Measurements from ENCODE around the gene TFDP1. TPM values are rescaled to one million over a fixed set of nuclear protein-coding genes. Genes with fewer than 3 reads are reported as not detected.

Gene TFDP1
- polyA plus RNA-seq, 2 donors, result 24.2 to 50.3 TPM

DNA sequence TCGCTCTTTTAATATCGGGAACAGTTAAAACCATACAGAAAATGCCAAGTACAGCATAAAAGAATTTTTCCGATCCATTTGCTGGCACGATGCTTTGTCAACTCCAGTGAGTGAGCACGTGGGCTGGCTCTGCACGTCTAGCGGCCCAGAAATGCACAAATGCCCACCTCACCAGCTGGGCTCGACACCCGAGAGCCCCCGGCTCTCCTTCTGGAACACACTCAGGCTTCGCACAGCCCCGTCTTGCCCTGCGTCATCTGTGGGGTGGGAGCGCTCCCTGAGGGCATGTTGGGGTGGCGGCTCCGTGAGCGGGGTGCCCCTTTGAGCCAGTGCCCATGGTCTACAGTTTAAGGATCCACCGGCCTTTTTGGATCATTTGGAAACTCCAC lies 48.9 kb downstream of the TFDP1 start:
- H3K4me3 ChIP-seq (ENCODE audit: low read depth in 1 of 2, low read length in 2 of 2), result no peak overlapping the region
- peaks cover 24 to 72% of the 10 kb centered on the region in 2 donors for H3K36me3 ChIP-seq (ENCODE audit: control insufficient read depth in 2 of 2, insufficient read depth in 2 of 2, low read length in 1 of 2)
- H3K9me3 ChIP-seq (ENCODE audit: control insufficient read depth in 2 of 2, insufficient read depth in 1 of 2, low read depth in 1 of 2, low read length in 1 of 2), result no peaks in the 10 kb centered on the region
- H3K4me1 ChIP-seq (ENCODE audit: control insufficient read depth in 2 of 2, insufficient read depth in 2 of 2, low read length in 1 of 2), result no peaks in the 10 kb centered on the region
- H3K27ac ChIP-seq (ENCODE audit: low read depth in 2 of 2, low read length in 1 of 2), result no peak overlapping the region
- 96 to 97% methylated on average over 18 of the region's 18 CpGs for WGBS, 2 donors
- H3K27me3 ChIP-seq (ENCODE audit: control insufficient read depth in 1 of 2, insufficient read depth in 2 of 2, low read length in 2 of 2), result no peaks in the 10 kb centered on the region

DNA sequence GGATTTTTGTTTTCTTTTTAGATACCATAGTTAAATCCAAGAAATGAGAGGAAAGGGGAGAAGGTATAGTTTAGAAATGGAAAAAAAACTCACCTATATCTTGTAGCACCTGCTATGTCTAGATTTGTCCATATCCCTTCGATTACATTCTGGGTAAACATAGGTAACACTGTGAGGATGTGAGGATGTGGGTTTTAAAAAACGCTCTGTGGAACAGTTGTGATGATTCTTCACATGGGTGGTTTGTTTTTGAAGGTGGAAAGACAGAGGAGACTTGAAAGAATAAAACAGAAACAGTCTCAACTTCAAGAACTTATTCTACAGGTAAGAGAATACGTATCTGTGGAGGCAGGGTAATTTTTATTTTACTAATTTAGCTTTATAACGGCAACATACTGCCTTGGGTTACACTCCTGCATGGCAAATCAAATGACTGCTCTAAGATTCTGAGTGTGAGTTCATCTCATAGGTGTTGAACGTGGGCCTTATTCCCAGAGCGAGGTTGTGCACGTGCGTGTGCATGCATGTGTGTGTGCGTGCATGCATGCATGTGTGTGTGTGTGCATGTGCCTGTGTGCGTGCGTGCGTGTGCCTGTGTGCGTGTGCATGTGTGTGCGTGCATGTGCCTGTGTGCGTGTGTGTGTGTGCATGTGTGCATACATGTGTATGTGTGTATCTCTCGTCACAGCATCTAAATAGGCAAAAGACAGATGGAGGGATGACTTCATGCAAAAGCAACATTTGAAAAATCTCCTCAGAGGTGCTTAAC lies 49.9 kb downstream of the TFDP1 start:
- Histone ChIP-seq H3K4me1 (ENCODE audit: control insufficient read depth in 2 of 2, insufficient read depth in 2 of 2, low read length in 1 of 2) (no peaks in the 10 kb centered on the region), H3K9me3 (ENCODE audit: control insufficient read depth in 2 of 2, insufficient read depth in 1 of 2, low read depth in 1 of 2, low read length in 1 of 2) (no peaks in the 10 kb centered on the region), H3K27me3 (ENCODE audit: control insufficient read depth in 1 of 2, insufficient read depth in 2 of 2, low read length in 2 of 2) (no peaks in the 10 kb centered on the region), H3K4me3 (ENCODE audit: low read depth in 1 of 2, low read length in 2 of 2) (no peak overlapping the region), H3K36me3 (ENCODE audit: control insufficient read depth in 2 of 2, insufficient read depth in 2 of 2, low read length in 1 of 2) (peaks cover 27 to 68% of the 10 kb centered on the region in 2 donors), H3K27ac (ENCODE audit: low read depth in 2 of 2, low read length in 1 of 2) (no peak overlapping the region)
- WGBS, 2 donors, result 94 to 95% methylated on average over 16 of the region's 16 CpGs

DNA sequence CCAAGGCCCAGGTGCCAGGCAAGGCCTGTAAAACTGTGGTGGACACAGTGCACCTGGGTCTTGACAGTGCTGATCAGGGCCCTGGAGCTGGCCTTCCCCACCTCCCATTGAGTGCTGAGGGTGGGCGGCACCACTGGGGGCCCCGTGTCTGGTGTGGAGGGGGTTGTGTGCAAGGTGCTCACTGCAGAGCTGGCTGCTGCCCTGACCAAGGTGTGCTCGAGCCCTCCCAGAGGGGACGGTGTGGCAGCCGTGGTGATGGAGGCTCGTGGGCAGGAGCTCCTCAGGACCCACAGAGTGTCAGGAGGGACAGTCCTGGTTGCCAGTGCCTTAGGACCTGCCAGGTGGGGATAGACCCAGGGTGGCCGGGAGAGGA lies 50.5 kb downstream of the TFDP1 start:
- Histone ChIP-seq H3K9me3 (ENCODE audit: control insufficient read depth in 2 of 2, insufficient read depth in 1 of 2, low read depth in 1 of 2, low read length in 1 of 2) (peaks cover 0 to 3% of the 10 kb centered on the region in 2 donors), H3K27me3 (ENCODE audit: control insufficient read depth in 1 of 2, insufficient read depth in 2 of 2, low read length in 2 of 2) (no peaks in the 10 kb centered on the region), H3K4me3 (ENCODE audit: low read depth in 1 of 2, low read length in 2 of 2) (no peak overlapping the region), H3K27ac (ENCODE audit: low read depth in 2 of 2, low read length in 1 of 2) (no peak overlapping the region), H3K4me1 (ENCODE audit: control insufficient read depth in 2 of 2, insufficient read depth in 2 of 2, low read length in 1 of 2) (no peaks in the 10 kb centered on the region), H3K36me3 (ENCODE audit: control insufficient read depth in 2 of 2, insufficient read depth in 2 of 2, low read length in 1 of 2) (peaks cover 27 to 67% of the 10 kb centered on the region in 2 donors)
- 93 to 96% methylated on average over 7 of the region's 7 CpGs for WGBS, 2 donors

DNA sequence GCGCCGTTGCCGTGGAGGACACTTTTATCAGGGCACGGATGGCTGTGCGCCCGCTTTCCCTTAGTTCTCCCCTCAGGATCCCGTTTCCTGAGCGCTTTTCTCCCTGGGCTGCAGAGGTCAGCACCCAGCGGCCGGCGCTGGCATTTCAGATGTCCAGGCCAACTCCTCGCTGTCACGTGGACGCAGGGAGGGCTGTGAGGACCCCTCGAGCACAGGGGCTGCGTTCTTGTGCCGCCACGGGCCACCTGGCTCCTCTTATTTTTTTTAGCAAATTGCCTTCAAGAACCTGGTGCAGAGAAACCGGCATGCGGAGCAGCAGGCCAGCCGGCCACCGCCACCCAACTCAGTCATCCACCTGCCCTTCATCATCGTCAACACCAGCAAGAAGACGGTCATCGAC lies 51.2 kb downstream of the TFDP1 start:
- Histone ChIP-seq H3K9me3 (ENCODE audit: control insufficient read depth in 2 of 2, insufficient read depth in 1 of 2, low read depth in 1 of 2, low read length in 1 of 2) (peaks cover 0 to 4% of the 10 kb centered on the region in 2 donors), H3K4me1 (ENCODE audit: control insufficient read depth in 2 of 2, insufficient read depth in 2 of 2, low read length in 1 of 2) (no peaks in the 10 kb centered on the region), H3K27ac (ENCODE audit: low read depth in 2 of 2, low read length in 1 of 2) (no peak overlapping the region), H3K27me3 (ENCODE audit: control insufficient read depth in 1 of 2, insufficient read depth in 2 of 2, low read length in 2 of 2) (no peaks in the 10 kb centered on the region), H3K36me3 (ENCODE audit: control insufficient read depth in 2 of 2, insufficient read depth in 2 of 2, low read length in 1 of 2) (peaks cover 27 to 67% of the 10 kb centered on the region in 2 donors), H3K4me3 (ENCODE audit: low read depth in 1 of 2, low read length in 2 of 2) (no peak overlapping the region)
- 96 to 97% methylated on average over 25 of the region's 25 CpGs for WGBS, 2 donors

DNA sequence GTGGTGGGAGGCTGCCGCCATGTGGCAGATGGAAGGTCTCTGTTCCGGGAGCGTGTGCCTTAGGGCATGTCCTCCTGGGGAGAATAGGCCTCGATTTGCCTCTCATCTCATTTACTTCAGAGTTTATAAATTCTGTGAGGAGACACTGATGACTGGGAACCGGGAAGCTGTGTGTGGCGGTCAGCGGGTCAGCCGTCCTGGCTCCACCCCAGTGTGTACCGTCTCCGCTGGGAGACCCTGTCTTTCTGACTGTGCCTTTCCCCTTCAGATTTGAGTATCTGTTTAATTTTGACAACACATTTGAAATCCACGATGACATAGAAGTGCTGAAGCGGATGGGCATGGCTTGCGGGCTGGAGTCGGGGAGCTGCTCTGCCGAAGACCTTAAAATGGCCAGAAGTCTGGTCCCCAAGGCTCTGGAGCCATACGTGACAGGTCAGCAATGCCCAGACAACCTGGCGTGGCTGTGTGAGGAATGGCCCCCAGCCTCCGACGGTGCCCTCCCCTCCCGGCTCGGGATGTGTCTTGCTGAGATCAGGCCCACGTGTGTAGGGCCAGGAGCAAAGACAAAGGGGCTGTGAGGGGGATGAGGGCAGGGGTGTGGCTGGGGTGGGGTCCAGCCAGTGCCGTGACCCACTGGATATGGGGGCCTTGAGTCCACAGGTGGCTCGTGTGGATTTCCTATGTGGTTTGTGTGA lies 51.9 kb downstream of the TFDP1 start:
- H3K36me3 ChIP-seq (ENCODE audit: control insufficient read depth in 2 of 2, insufficient read depth in 2 of 2, low read length in 1 of 2), result peaks cover 27 to 64% of the 10 kb centered on the region in 2 donors
- H3K27me3 ChIP-seq (ENCODE audit: control insufficient read depth in 1 of 2, insufficient read depth in 2 of 2, low read length in 2 of 2), result no peaks in the 10 kb centered on the region
- no peaks in the 10 kb centered on the region for H3K4me1 ChIP-seq (ENCODE audit: control insufficient read depth in 2 of 2, insufficient read depth in 2 of 2, low read length in 1 of 2)
- H3K9me3 ChIP-seq (ENCODE audit: control insufficient read depth in 2 of 2, insufficient read depth in 1 of 2, low read depth in 1 of 2, low read length in 1 of 2), result peaks cover 0 to 4% of the 10 kb centered on the region in 2 donors
- 94 to 95% methylated on average over 24 of the region's 24 CpGs for WGBS, 2 donors
- no peak overlapping the region for H3K27ac ChIP-seq (ENCODE audit: low read depth in 2 of 2, low read length in 1 of 2)
- no peak overlapping the region for H3K4me3 ChIP-seq (ENCODE audit: low read depth in 1 of 2, low read length in 2 of 2)

DNA sequence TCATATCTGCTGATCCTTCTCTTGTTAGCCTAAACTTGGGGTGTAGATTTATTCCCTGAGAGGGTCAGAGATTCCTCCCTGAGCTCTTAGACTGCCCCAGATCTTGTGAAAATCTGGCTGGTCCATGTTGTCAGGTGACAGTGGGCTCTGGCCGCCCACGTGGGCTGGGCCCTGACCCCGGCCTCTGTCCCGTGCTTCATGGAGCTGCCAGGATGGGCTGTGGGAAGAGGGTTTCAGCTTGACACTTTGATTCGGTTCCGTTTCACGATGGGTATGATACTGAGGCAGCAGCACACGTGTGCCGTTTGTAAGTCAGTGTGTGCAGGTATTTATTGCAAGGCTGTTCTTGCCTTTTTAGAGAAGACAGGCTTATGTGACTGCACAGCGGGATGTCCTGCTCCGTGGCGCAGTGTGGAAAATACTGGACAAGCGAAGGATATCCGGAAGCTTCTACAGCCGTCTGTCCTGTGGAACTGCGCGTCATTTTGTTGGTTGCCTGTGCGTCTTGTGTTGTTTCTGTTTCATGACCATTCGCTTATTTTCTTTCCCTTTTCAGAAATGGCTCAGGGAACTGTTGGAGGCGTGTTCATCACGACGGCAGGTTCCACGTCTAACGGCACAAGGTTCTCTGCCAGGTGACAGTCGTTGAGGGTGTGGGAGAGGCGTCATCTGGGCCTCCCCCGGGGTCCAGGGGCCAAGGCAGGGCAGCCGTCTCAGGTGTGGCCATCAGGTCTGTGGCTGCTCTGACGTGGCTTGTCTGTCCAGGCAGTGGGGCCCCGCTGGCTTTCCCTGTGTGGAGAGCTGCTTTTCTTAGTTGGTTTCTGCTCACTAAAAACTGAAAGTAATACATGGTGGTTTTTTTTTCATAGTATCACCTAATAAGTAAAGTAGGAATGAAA lies 53.0 kb downstream of the TFDP1 start:
- WGBS, 2 donors, result 93 to 94% methylated on average over 30 of the region's 30 CpGs
- Histone ChIP-seq H3K27ac (ENCODE audit: low read depth in 2 of 2, low read length in 1 of 2) (no peak overlapping the region), H3K27me3 (ENCODE audit: control insufficient read depth in 1 of 2, insufficient read depth in 2 of 2, low read length in 2 of 2) (no peaks in the 10 kb centered on the region), H3K36me3 (ENCODE audit: control insufficient read depth in 2 of 2, insufficient read depth in 2 of 2, low read length in 1 of 2) (peaks cover 27 to 57% of the 10 kb centered on the region in 2 donors), H3K4me1 (ENCODE audit: control insufficient read depth in 2 of 2, insufficient read depth in 2 of 2, low read length in 1 of 2) (no peaks in the 10 kb centered on the region), H3K4me3 (ENCODE audit: low read depth in 1 of 2, low read length in 2 of 2) (no peak overlapping the region), H3K9me3 (ENCODE audit: control insufficient read depth in 2 of 2, insufficient read depth in 1 of 2, low read depth in 1 of 2, low read length in 1 of 2) (peaks cover 0 to 4% of the 10 kb centered on the region in 2 donors)

DNA sequence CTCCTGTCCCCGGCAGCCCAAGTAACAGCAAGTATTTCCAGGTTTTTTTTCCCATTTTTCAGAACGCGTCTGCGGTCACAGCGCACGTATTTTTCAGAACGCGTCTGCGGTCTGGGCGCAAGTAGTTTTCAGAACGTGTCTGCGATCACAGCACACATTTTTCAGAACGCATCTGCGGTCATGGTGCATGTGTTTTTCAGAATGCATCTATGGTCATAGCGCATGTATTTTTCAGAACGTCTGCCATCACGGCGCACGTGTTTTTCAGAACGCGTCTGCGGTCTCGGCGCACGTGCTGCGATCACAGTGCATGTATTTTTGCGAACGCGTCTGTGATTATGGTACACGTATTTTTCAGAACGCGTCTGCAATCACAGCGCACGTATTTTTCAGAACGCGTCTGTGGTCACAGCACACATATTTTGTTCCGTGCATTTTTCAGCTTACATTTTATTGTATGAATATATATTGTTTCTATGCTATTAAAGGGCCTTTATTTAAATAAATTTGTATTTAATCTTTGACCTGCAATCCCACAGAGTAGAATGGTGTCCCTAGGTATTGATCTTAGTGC lies 53.7 kb downstream of the TFDP1 start:
- Histone ChIP-seq H3K27ac (ENCODE audit: low read depth in 2 of 2, low read length in 1 of 2) (no peak overlapping the region), H3K4me1 (ENCODE audit: control insufficient read depth in 2 of 2, insufficient read depth in 2 of 2, low read length in 1 of 2) (no peaks in the 10 kb centered on the region), H3K27me3 (ENCODE audit: control insufficient read depth in 1 of 2, insufficient read depth in 2 of 2, low read length in 2 of 2) (no peaks in the 10 kb centered on the region), H3K9me3 (ENCODE audit: control insufficient read depth in 2 of 2, insufficient read depth in 1 of 2, low read depth in 1 of 2, low read length in 1 of 2) (peaks cover 0 to 4% of the 10 kb centered on the region in 2 donors), H3K4me3 (ENCODE audit: low read depth in 1 of 2, low read length in 2 of 2) (no peak overlapping the region), H3K36me3 (ENCODE audit: control insufficient read depth in 2 of 2, insufficient read depth in 2 of 2, low read length in 1 of 2) (peaks cover 27 to 51% of the 10 kb centered on the region in 2 donors)
- WGBS, 2 donors, result 97 to 98% methylated on average over 37 of the region's 37 CpGs

DNA sequence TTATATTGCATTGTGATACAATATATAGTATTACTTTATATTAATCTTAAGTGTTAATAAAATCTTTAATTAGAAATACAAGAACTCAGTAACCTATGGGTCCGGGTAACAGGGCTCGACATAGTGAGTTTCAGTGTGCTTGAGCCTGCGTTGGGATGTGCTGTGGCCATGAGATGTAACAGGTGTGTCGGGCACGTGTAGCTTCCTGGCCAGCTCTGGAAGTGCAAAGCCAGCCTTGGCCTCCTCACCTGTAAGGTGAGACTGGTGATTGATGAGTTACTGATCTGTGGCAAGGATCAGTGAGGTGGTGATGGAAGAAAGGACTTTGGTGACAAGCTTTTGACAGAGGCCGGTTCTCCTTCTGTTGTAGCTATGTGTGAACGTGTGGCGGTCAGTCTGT lies 54.3 kb downstream of the TFDP1 start:
- Histone ChIP-seq H3K36me3 (ENCODE audit: control insufficient read depth in 2 of 2, insufficient read depth in 2 of 2, low read length in 1 of 2) (peaks cover 23 to 46% of the 10 kb centered on the region in 2 donors), H3K27me3 (ENCODE audit: control insufficient read depth in 1 of 2, insufficient read depth in 2 of 2, low read length in 2 of 2) (no peaks in the 10 kb centered on the region), H3K27ac (ENCODE audit: low read depth in 2 of 2, low read length in 1 of 2) (no peak overlapping the region), H3K4me1 (ENCODE audit: control insufficient read depth in 2 of 2, insufficient read depth in 2 of 2, low read length in 1 of 2) (no peaks in the 10 kb centered on the region), H3K9me3 (ENCODE audit: control insufficient read depth in 2 of 2, insufficient read depth in 1 of 2, low read depth in 1 of 2, low read length in 1 of 2) (peaks cover 0 to 4% of the 10 kb centered on the region in 2 donors), H3K4me3 (ENCODE audit: low read depth in 1 of 2, low read length in 2 of 2) (no peak overlapping the region)
- WGBS, 2 donors, result 92% methylated on average over 8 of the region's 8 CpGs

DNA sequence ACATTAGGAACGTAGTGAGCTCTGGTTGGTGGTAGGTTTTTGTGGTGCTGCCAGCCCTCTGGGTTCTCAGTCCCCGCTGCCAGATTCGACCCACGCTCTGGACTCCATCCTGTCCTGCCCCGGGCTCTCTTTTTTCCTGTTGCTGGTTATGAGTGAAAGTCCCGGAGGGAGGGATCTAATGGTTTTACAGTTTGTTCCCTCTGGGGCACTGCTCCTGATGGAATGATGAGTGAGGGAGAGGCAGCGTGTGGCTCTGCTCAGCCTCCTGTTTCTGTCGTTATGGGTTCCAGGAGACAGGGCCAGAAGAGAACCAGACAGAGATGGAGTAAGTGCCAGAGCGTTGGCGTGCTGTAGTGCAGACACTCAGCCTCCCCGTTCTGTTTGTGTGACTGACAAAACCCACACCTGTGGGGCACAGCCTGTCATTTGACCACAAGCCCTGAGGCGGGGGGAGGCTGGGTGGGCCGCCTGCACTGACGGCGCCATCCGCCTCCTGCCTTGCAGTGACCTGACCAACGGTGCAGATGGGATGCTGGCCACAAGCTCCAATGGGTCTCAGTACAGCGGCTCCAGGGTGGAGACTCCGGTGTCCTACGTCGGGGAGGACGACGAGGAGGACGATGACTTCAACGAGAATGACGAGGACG lies 55.2 kb downstream of the TFDP1 start:
- Histone ChIP-seq H3K27ac (ENCODE audit: low read depth in 2 of 2, low read length in 1 of 2) (no peak overlapping the region), H3K9me3 (ENCODE audit: control insufficient read depth in 2 of 2, insufficient read depth in 1 of 2, low read depth in 1 of 2, low read length in 1 of 2) (peaks cover 0 to 4% of the 10 kb centered on the region in 2 donors), H3K4me3 (ENCODE audit: low read depth in 1 of 2, low read length in 2 of 2) (no peak overlapping the region), H3K4me1 (ENCODE audit: control insufficient read depth in 2 of 2, insufficient read depth in 2 of 2, low read length in 1 of 2) (no peaks in the 10 kb centered on the region), H3K27me3 (ENCODE audit: control insufficient read depth in 1 of 2, insufficient read depth in 2 of 2, low read length in 2 of 2) (no peaks in the 10 kb centered on the region), H3K36me3 (ENCODE audit: control insufficient read depth in 2 of 2, insufficient read depth in 2 of 2, low read length in 1 of 2) (peaks cover 20 to 41% of the 10 kb centered on the region in 2 donors)
- WGBS, 2 donors, result 94 to 96% methylated on average over 27 of the region's 27 CpGs
